Mucosa of stomach (tissue), 1 donor: ENCODE measurements around the gene ZHX3.

Source experiments
- H3K27me3 ChIP-seq: one replicate; pipeline ENCODE4 v1.7.0; 2013; ENCODE audit warnings: mild to moderate bottlenecking, low read length; ENCODE audit not compliant: control insufficient read depth, insufficient read depth
- H3K36me3 ChIP-seq: one replicate; pipeline ENCODE4 v1.7.0; 2013; ENCODE audit warnings: low read length; ENCODE audit not compliant: control insufficient read depth, insufficient read depth
- H3K4me1 ChIP-seq: one replicate; pipeline ENCODE4 v1.7.0; 2013; ENCODE audit warnings: mild to moderate bottlenecking, low read length; ENCODE audit not compliant: control insufficient read depth, insufficient read depth
- H3K4me3 ChIP-seq: one replicate; pipeline ENCODE4 v1.7.0; 2013; ENCODE audit warnings: low read length
- H3K9ac ChIP-seq: one replicate; pipeline ENCODE4 v1.7.0; 2013; ENCODE audit warnings: mild to moderate bottlenecking, low read length, moderate library complexity
- H3K9me3 ChIP-seq: one replicate; pipeline ENCODE4 v1.7.0; 2013; ENCODE audit warnings: mild to moderate bottlenecking, low read length, moderate library complexity; ENCODE audit not compliant: control insufficient read depth
- donor health status: Pancreatic carcinoma.

The ZHX3 gene

GRCh38 chr20:41234546-41234945 lies 83.0 kb downstream of the ZHX3 start:
- Histone ChIP-seq H3K4me1 (peaks cover 24% of the 10 kb centered on the region), H3K9me3 (no peaks in the 10 kb centered on the region), H3K36me3 (no peaks in the 10 kb centered on the region), H3K27me3 (no peaks in the 10 kb centered on the region), H3K9ac (no peak overlapping the region), H3K4me3 (no peak overlapping the region)

GRCh38 chr20:41234041-41234440 lies 83.5 kb downstream of the ZHX3 start:
- H3K9ac ChIP-seq, result no peak overlapping the region
- no peak overlapping the region for H3K4me3 ChIP-seq
- peaks cover 24% of the 10 kb centered on the region for H3K4me1 ChIP-seq
- H3K27me3 ChIP-seq, result no peaks in the 10 kb centered on the region
- no peaks in the 10 kb centered on the region for H3K9me3 ChIP-seq
- no peaks in the 10 kb centered on the region for H3K36me3 ChIP-seq

GRCh38 chr20:41232973-41233926 lies 84.3 kb downstream of the ZHX3 start:
- Histone ChIP-seq H3K36me3 (no peaks in the 10 kb centered on the region), H3K4me3 (no peak overlapping the region), H3K9ac (no peak overlapping the region), H3K27me3 (no peaks in the 10 kb centered on the region), H3K9me3 (no peaks in the 10 kb centered on the region), H3K4me1 (peaks cover 24% of the 10 kb centered on the region)

- Histone ChIP-seq H3K36me3 (no peaks in the 10 kb centered on the region), H3K9me3 (no peaks in the 10 kb centered on the region), H3K4me3 (no peak overlapping the region), H3K9ac (no peak overlapping the region), H3K4me1 (peaks cover 24% of the 10 kb centered on the region), H3K27me3 (no peaks in the 10 kb centered on the region)
Observed at GRCh38 chr20:41231136-41231535, 86.4 kb downstream of the ZHX3 start.

GRCh38 chr20:41230136-41230535 lies 87.4 kb downstream of the ZHX3 start:
- H3K9me3 ChIP-seq, result no peaks in the 10 kb centered on the region
- no peaks in the 10 kb centered on the region for H3K27me3 ChIP-seq
- peaks cover 24% of the 10 kb centered on the region for H3K4me1 ChIP-seq
- no peaks in the 10 kb centered on the region for H3K36me3 ChIP-seq
- H3K4me3 ChIP-seq, result no peak overlapping the region
- no peak overlapping the region for H3K9ac ChIP-seq

- peaks cover 23% of the 10 kb centered on the region for H3K4me1 ChIP-seq
- H3K36me3 ChIP-seq, result no peaks in the 10 kb centered on the region
- no peaks in the 10 kb centered on the region for H3K27me3 ChIP-seq
- no peak overlapping the region for H3K4me3 ChIP-seq
- no peak overlapping the region for H3K9ac ChIP-seq
- H3K9me3 ChIP-seq, result no peaks in the 10 kb centered on the region
Observed at GRCh38 chr20:41229259-41229658, 88.3 kb downstream of the ZHX3 start.

- Histone ChIP-seq H3K9ac (no peak overlapping the region), H3K4me3 (no peak overlapping the region), H3K9me3 (no peaks in the 10 kb centered on the region), H3K4me1 (peaks cover 19% of the 10 kb centered on the region), H3K36me3 (no peaks in the 10 kb centered on the region), H3K27me3 (no peaks in the 10 kb centered on the region)
Observed at GRCh38 chr20:41228858-41229257, 88.7 kb downstream of the ZHX3 start.

- no peak overlapping the region for H3K4me3 ChIP-seq
- H3K4me1 ChIP-seq, result peaks cover 8% of the 10 kb centered on the region
- no peaks in the 10 kb centered on the region for H3K36me3 ChIP-seq
- H3K9ac ChIP-seq, result no peak overlapping the region
- no peaks in the 10 kb centered on the region for H3K27me3 ChIP-seq
- H3K9me3 ChIP-seq, result no peaks in the 10 kb centered on the region
Observed at GRCh38 chr20:41226426-41226825, 91.1 kb downstream of the ZHX3 start.

- H3K36me3 ChIP-seq, result no peaks in the 10 kb centered on the region
- H3K4me1 ChIP-seq, result peaks cover 8% of the 10 kb centered on the region
- no peak overlapping the region for H3K4me3 ChIP-seq
- no peaks in the 10 kb centered on the region for H3K9me3 ChIP-seq
- no peaks in the 10 kb centered on the region for H3K27me3 ChIP-seq
- H3K9ac ChIP-seq, result no peak overlapping the region
Observed at GRCh38 chr20:41225091-41225490, 92.4 kb downstream of the ZHX3 start.

- peaks cover 8% of the 10 kb centered on the region for H3K4me1 ChIP-seq
- no peaks in the 10 kb centered on the region for H3K36me3 ChIP-seq
- H3K27me3 ChIP-seq, result no peaks in the 10 kb centered on the region
- no peak overlapping the region for H3K4me3 ChIP-seq
- no peak overlapping the region for H3K9ac ChIP-seq
- no peaks in the 10 kb centered on the region for H3K9me3 ChIP-seq
Observed at GRCh38 chr20:41224281-41224680, 93.2 kb downstream of the ZHX3 start.

- no peaks in the 10 kb centered on the region for H3K9me3 ChIP-seq
- peaks cover 8% of the 10 kb centered on the region for H3K4me1 ChIP-seq
- no peak overlapping the region for H3K9ac ChIP-seq
- H3K4me3 ChIP-seq, result no peak overlapping the region
- H3K36me3 ChIP-seq, result no peaks in the 10 kb centered on the region
- no peaks in the 10 kb centered on the region for H3K27me3 ChIP-seq
Observed at GRCh38 chr20:41223112-41223511, 94.4 kb downstream of the ZHX3 start.

- H3K27me3 ChIP-seq, result no peaks in the 10 kb centered on the region
- peaks cover 8% of the 10 kb centered on the region for H3K4me1 ChIP-seq
- H3K4me3 ChIP-seq, result no peak overlapping the region
- H3K9ac ChIP-seq, result no peak overlapping the region
- no peaks in the 10 kb centered on the region for H3K9me3 ChIP-seq
- no peaks in the 10 kb centered on the region for H3K36me3 ChIP-seq
Observed at GRCh38 chr20:41222703-41223102, 94.8 kb downstream of the ZHX3 start.
